ENCODE data around the gene RAD23A.

The RAD23A gene

GRCh38 chr19:12933287-12934072 is 12.2 kb upstream of the RAD23A start, which contains the start of gene FARSA (continued):
- no peak for TF ChIP-seq KLF7 (tag by site-specific recombination; IDR thresholded peaks at IDR 0.05; ENCODE audit: borderline replicate concordance)
- no peak for TF ChIP-seq ZNF274 (IDR thresholded peaks at IDR 0.05; ENCODE audit: low read length)
- TF ChIP-seq ZNF274 (tag by site-specific recombination; IDR thresholded peaks at IDR 0.05; ENCODE audit: borderline replicate concordance) = no peak
- TF ChIP-seq ZNF391 (tag by site-specific recombination; IDR thresholded peaks at IDR 0.05; ENCODE audit: borderline replicate concordance, low read depth) = no peak; the same call in 1 of the 2 replicates
- TF ChIP-seq ZNF10 (tag by site-specific recombination; IDR thresholded peaks at IDR 0.05) = peak; percentile 53; the same call in 1 of the 2 replicates
- no peak for TF ChIP-seq ZNF112 (tag by site-specific recombination; IDR thresholded peaks at IDR 0.05)
- TF ChIP-seq ZNF133 (tag by site-specific recombination; IDR thresholded peaks at IDR 0.05) = no peak
- no peak for TF ChIP-seq ZNF23 (tag by site-specific recombination; IDR thresholded peaks at IDR 0.05; ENCODE audit: borderline replicate concordance)
- no peak for TF ChIP-seq ZBTB49 (tag by site-specific recombination; IDR thresholded peaks at IDR 0.05; ENCODE audit: low read depth)
- no peak for TF ChIP-seq ZNF670 (tag by site-specific recombination; IDR thresholded peaks at IDR 0.05; ENCODE audit: low read depth)
- TF ChIP-seq MEIS1 (CRISPR knock-in tag; IDR thresholded peaks at IDR 0.05; ENCODE audit: borderline replicate concordance) = no peak
- no peak for TF ChIP-seq ZNF394 (tag by site-specific recombination; IDR thresholded peaks at IDR 0.05; ENCODE audit: borderline replicate concordance)
- TF ChIP-seq ZBTB17 (tag by site-specific recombination; IDR thresholded peaks at IDR 0.05) = peak; percentile 66; the same call in 1 of the 2 replicates
- peak; percentile 46 for TF ChIP-seq ZNF629 (tag by site-specific recombination; IDR thresholded peaks at IDR 0.05)
- TF ChIP-seq ZNF433 (tag by site-specific recombination; IDR thresholded peaks at IDR 0.05; ENCODE audit: low read depth) = no peak
- TF ChIP-seq ZNF654 (tag by site-specific recombination; IDR thresholded peaks at IDR 0.05; ENCODE audit: low read depth) = no peak
- TF ChIP-seq ZNF211 (tag by site-specific recombination; IDR thresholded peaks at IDR 0.05; ENCODE audit: low read depth) = no peak
- TF ChIP-seq, protein P1, sequence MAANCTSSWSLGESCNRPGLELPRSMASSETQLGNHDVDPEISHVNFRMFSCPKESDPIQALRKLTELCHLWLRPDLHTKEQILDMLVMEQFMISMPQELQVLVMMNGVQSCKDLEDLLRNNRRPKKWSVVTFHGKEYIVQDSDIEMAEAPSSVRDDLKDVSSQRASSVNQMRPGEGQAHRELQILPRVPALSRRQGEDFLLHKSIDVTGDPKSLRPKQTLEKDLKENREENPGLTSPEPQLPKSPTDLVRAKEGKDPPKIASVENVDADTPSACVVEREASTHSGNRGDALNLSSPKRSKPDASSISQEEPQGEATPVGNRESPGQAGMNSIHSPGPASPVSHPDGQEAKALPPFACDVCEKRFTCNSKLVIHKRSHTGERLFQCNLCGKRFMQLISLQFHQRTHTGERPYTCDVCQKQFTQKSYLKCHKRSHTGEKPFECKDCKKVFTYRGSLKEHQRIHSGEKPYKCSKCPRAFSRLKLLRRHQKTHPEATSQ (tag by site-specific recombination; IDR thresholded peaks at IDR 0.05) = no peak
- TF ChIP-seq ZNF792 (tag by site-specific recombination; IDR thresholded peaks at IDR 0.05) = no peak
- no peak for TF ChIP-seq ZNF48 (tag by site-specific recombination; IDR thresholded peaks at IDR 0.05)
- no peak for TF ChIP-seq ZNF132 (tag by site-specific recombination; IDR thresholded peaks at IDR 0.05; ENCODE audit: borderline replicate concordance)
- TF ChIP-seq ZNF623 (tag by site-specific recombination; IDR thresholded peaks at IDR 0.05) = no peak
- TF ChIP-seq ZXDB (tag by site-specific recombination; IDR thresholded peaks at IDR 0.05) = peak; percentile 60
- TF ChIP-seq ZNF561 (tag by site-specific recombination; IDR thresholded peaks at IDR 0.05; ENCODE audit: borderline replicate concordance) = no peak
- TF ChIP-seq ZNF362 (tag by site-specific recombination; IDR thresholded peaks at IDR 0.05) = no peak
- no peak for TF ChIP-seq GLI2 (tag by site-specific recombination; IDR thresholded peaks at IDR 0.05; ENCODE audit: borderline replicate concordance, low read depth)
- TF ChIP-seq EGR2 (tag by site-specific recombination; IDR thresholded peaks at IDR 0.05; ENCODE audit: low read depth) = peak; percentile 72; the same call in 1 of the 2 replicates
- TF ChIP-seq ZNF302 (tag by site-specific recombination; IDR thresholded peaks at IDR 0.05; ENCODE audit: low read depth) = no peak
- TF ChIP-seq MYNN (tag by site-specific recombination; IDR thresholded peaks at IDR 0.05; ENCODE audit: borderline replicate concordance) = no peak
- no peak for TF ChIP-seq ZNF223 (tag by site-specific recombination; IDR thresholded peaks at IDR 0.05)
- TF ChIP-seq ZNF24 (tag by site-specific recombination; IDR thresholded peaks at IDR 0.05) = no peak
- no peak for TF ChIP-seq ZNF202 (tag by site-specific recombination; IDR thresholded peaks at IDR 0.05; ENCODE audit: borderline replicate concordance)
- TF ChIP-seq ZNF214 (tag by site-specific recombination; IDR thresholded peaks at IDR 0.05; ENCODE audit: borderline replicate concordance) = no peak
- 0 out of 2 replicates have a peak, but pooled peaks have one; percentile 15 for TF ChIP-seq ZNF513 (tag by site-specific recombination; IDR thresholded peaks at IDR 0.05)
- no peak for TF ChIP-seq GFI1B (tag by site-specific recombination; IDR thresholded peaks at IDR 0.05)

Data from HEK293 (cell line).